ENCODE data around the gene ZRANB3. TPM values are rescaled to one million over a fixed set of nuclear protein-coding genes. Genes with fewer than 3 reads are reported as not detected.
A peak's percentile ranks its signal among the peaks of the same experiment; 100 is the strongest.

The ZRANB3 gene
- total and polyA plus RNA-seq, 2 of the 13 experiments (the other 11 are each of a cell fraction or from before 2014, with no cell fraction given) = 5.8 to 25.2 TPM

GRCh38 chr2:135510577-135510976, 20.4 kb downstream of the ZRANB3 start:
- ChIA-PET CTCF (ENCODE audit: low intra/inter-chr PET ratio, low total read pairs) (no interaction called here), POLR2A (interaction anchor here (1.3 kb wide), 1 partner anchor 21 kb away, joined by 3 read pairs; the partner anchor contains the start of genes R3HDM1 and ZRANB3)
- over 99% methylated on average over 5 of the region's 5 CpGs for WGBS (ENCODE audit: low lambda C conversion rate)
- Histone ChIP-seq H3K36me3 (replicated peaks in 1 of 2; ENCODE audit: control insufficient read depth in 1 of 2, insufficient read depth in 2 of 2, low read length in 2 of 2) (no peaks in the 10 kb centered on the region; a peak in 1 of 5 replicates), H2AFZ (ENCODE audit: low read length) (no peak overlapping the region), H3K4me3 (replicated peaks in 1 of 3; ENCODE audit: insufficient read depth in 1 of 3, low read depth in 2 of 3, low read length in 3 of 3) (no peak overlapping the region), H3K9ac (ENCODE audit: insufficient read depth, low read depth, low read length) (no peak overlapping the region), H3K9me3 (ENCODE audit: low read length) (peaks cover 9% of the 10 kb centered on the region; the same call in 1 of the 2 replicates), H3K4me2 (ENCODE audit: low read depth, low read length) (no peak overlapping the region), H3K4me1 (ENCODE audit: insufficient read depth, low read length) (peaks cover 23% of the 10 kb centered on the region), H4K20me1 (ENCODE audit: insufficient read depth, low read length) (no peaks in the 10 kb centered on the region), H3K27ac (ENCODE audit: extremely low read length, insufficient read depth, low read length) (peak overlapping the region; percentile 2), H3K79me2 (ENCODE audit: insufficient read depth, low read length) (peaks cover 8% of the 10 kb centered on the region), H3K27me3 (ENCODE audit: control insufficient read depth in 1 of 2, insufficient read depth in 2 of 2, low read length in 2 of 2) (no peaks in the 10 kb centered on the region)
- BruUV-seq (replicated peaks) = no TSS peak
- intact Hi-C loops (cut with micrococcal nuclease; ENCODE audit: unreplicated experiment) (no loop called here), in situ Hi-C loops (cut with HindIII; ENCODE audit: extremely low pct_ligation_motif_present, low pct_unique_long_range_greater_than_20kb) (no loop called here)
- no peak for ATAC-seq
- TF ChIP-seq HNRNPH1 (optimal IDR thresholded peaks at IDR 0.05; ENCODE audit: low read depth, low read length) = no peak
- TF ChIP-seq SAP130 (CRISPR knock-in tag; IDR thresholded peaks at IDR 0.05; ENCODE audit: low read depth) = no peak
- TF ChIP-seq ETV6 (CRISPR knock-in tag; conservative IDR thresholded peaks at IDR 0.05) = no peak
- TF ChIP-seq HNRNPL (IDR thresholded peaks at IDR 0.05; ENCODE audit: low read depth, low read length) = no peak
- no peak for TF ChIP-seq HDAC6 (IDR thresholded peaks at IDR 0.05; ENCODE audit: low read depth, low read length)
- no peak for FAIRE-seq
- no peak for DNase-seq (ENCODE audit: low spot score)

- CTCF ChIA-PET (ENCODE audit: low intra/inter-chr PET ratio, low total read pairs) = no interaction called here
- FAIRE-seq = no peak
- WGBS (ENCODE audit: low lambda C conversion rate) = 75% methylated on average over 1 of the region's 1 CpG
- H3K4me3 ChIP-seq (replicated peaks in 1 of 3; ENCODE audit: insufficient read depth in 1 of 3, low read depth in 2 of 3, low read length in 3 of 3) = no peak overlapping the region
- no peak overlapping the region for H3K9ac ChIP-seq (ENCODE audit: insufficient read depth, low read depth, low read length)
- intact Hi-C loops (cut with micrococcal nuclease; ENCODE audit: unreplicated experiment) (no loop called here), in situ Hi-C loops (cut with HindIII; ENCODE audit: extremely low pct_ligation_motif_present, low pct_unique_long_range_greater_than_20kb) (no loop called here)
- H3K4me1 ChIP-seq (ENCODE audit: insufficient read depth, low read length) = no peaks in the 10 kb centered on the region
- H4K20me1 ChIP-seq (ENCODE audit: insufficient read depth, low read length) = no peaks in the 10 kb centered on the region
- no peaks in the 10 kb centered on the region for H3K79me2 ChIP-seq (ENCODE audit: insufficient read depth, low read length)
- H3K27ac ChIP-seq (ENCODE audit: extremely low read length, insufficient read depth, low read length) = no peak overlapping the region
- no peaks in the 10 kb centered on the region for H3K27me3 ChIP-seq (ENCODE audit: control insufficient read depth in 1 of 2, insufficient read depth in 2 of 2, low read length in 2 of 2)
- TF ChIP-seq HOXA3 (CRISPR knock-in tag; IDR thresholded peaks at IDR 0.05) (no peak), NR2F1 (CRISPR knock-in tag; IDR thresholded peaks at IDR 0.05) (no peak), ZFP36 (IDR thresholded peaks at IDR 0.05; ENCODE audit: borderline replicate concordance, low read depth, low read length, partially characterized antibody) (no peak), FLYWCH1 (CRISPR knock-in tag; IDR thresholded peaks at IDR 0.05) (no peak)
- no peak for DNase-seq (ENCODE audit: low spot score)
- BruUV-seq (replicated peaks) = no TSS peak
- no peaks in the 10 kb centered on the region for H3K9me3 ChIP-seq (ENCODE audit: low read length)
- H2AFZ ChIP-seq (ENCODE audit: low read length) = no peak overlapping the region
- H3K36me3 ChIP-seq (replicated peaks in 1 of 2; ENCODE audit: control insufficient read depth in 1 of 2, insufficient read depth in 2 of 2, low read length in 2 of 2) = peaks cover 0 to 10% of the 10 kb centered on the region in 2 experiments; a peak in 2 of 5 replicates
- no peak overlapping the region for H3K4me2 ChIP-seq (ENCODE audit: low read depth, low read length)
- ATAC-seq = no peak
- POLR2A ChIA-PET = no interaction called here
Observed at GRCh38 chr2:135504811-135505210, 26.2 kb downstream of the ZRANB3 start.

All from HepG2 (cell line).